RCC 7860 (cell line): Measurements from ENCODE around the gene SLC37A1.

Experiments
- DNase-seq: peaks from one replicate; pipeline ENCODE4 v3.0.0-alpha.2; 2015; ENCODE audit warnings: low spot score
- FAIRE-seq: peaks from 2 replicates; lab custom pipeline; 2012; peaks lifted over from hg19 to GRCh38; lab: Jason Lieb, UNC

SLC37A1 gene

GRCh38 chr21:42572906-42573495, 59.3 kb downstream of the SLC37A1 start:
- FAIRE-seq (no peak), DNase-seq (no peak)

- FAIRE-seq (no peak), DNase-seq (no peak)
These were observed 60.8 kb downstream of the SLC37A1 start for GRCh38 chr21:42574234-42575027.

- DNase-seq, result no peak
- no peak for FAIRE-seq
These were observed 61.5 kb downstream of the SLC37A1 start for GRCh38 chr21:42575111-42575510.

GRCh38 chr21:42576639-42577038, 63.0 kb downstream of the SLC37A1 start:
- FAIRE-seq (no peak), DNase-seq (no peak)

- FAIRE-seq (no peak), DNase-seq (no peak)
These were observed 64.4 kb downstream of the SLC37A1 start for GRCh38 chr21:42578034-42578433.

GRCh38 chr21:42578761-42579415, 65.2 kb downstream of the SLC37A1 start:
- DNase-seq (no peak), FAIRE-seq (no peak)

GRCh38 chr21:42579456-42580075, 65.9 kb downstream of the SLC37A1 start:
- DNase-seq, result no peak
- FAIRE-seq, result no peak

- no peak for FAIRE-seq
- DNase-seq, result no peak
These were observed 66.6 kb downstream of the SLC37A1 start for GRCh38 chr21:42580076-42580792.

GRCh38 chr21:42580793-42581321, 67.2 kb downstream of the SLC37A1 start:
- FAIRE-seq (no peak), DNase-seq (no peak)

GRCh38 chr21:42581336-42581992, 67.8 kb downstream of the SLC37A1 start:
- DNase-seq (no peak), FAIRE-seq (no peak)

- DNase-seq (no peak), FAIRE-seq (no peak)
These were observed 68.5 kb downstream of the SLC37A1 start for GRCh38 chr21:42581993-42582786.

GRCh38 chr21:42582787-42583476, 69.3 kb downstream of the SLC37A1 start:
- no peak for DNase-seq
- no peak for FAIRE-seq

GRCh38 chr21:42583477-42584295, 70.0 kb downstream of the SLC37A1 start:
- no peak for FAIRE-seq
- no peak for DNase-seq

- no peak for FAIRE-seq
- no peak for DNase-seq
These were observed 70.6 kb downstream of the SLC37A1 start for GRCh38 chr21:42584296-42584641.

GRCh38 chr21:42585881-42586280, 72.2 kb downstream of the SLC37A1 start:
- DNase-seq, result no peak
- no peak for FAIRE-seq

GRCh38 chr21:42586406-42586805, 72.8 kb downstream of the SLC37A1 start:
- DNase-seq (no peak), FAIRE-seq (no peak)

GRCh38 chr21:42587036-42587435, 73.4 kb downstream of the SLC37A1 start:
- FAIRE-seq (no peak), DNase-seq (no peak)
